ENCODE measurements around the gene MTHFSD. TPM values are rescaled to one million over a fixed set of nuclear protein-coding genes. Genes with fewer than 3 reads are reported as not detected.

Gene MTHFSD
- total RNA-seq, 1 experiment from 2014 or later, result 15.7 TPM

- TF ChIP-seq MYBL2 (CRISPR knock-in tag; IDR thresholded peaks at IDR 0.05) (0 out of 2 replicates have a peak, but pooled peaks have one; percentile 15), ATF2 (CRISPR knock-in tag; IDR thresholded peaks at IDR 0.05; ENCODE audit: borderline replicate concordance, low read depth) (no peak)
Measured at GRCh38 chr16:86575754-86576557, 20.9 kb upstream of the MTHFSD start (continued).

- Mint-ChIP-seq H3K9me3 (no peaks in the 10 kb centered on the region), H3K27ac (no peak overlapping the region), H3K36me3 (no peaks in the 10 kb centered on the region), H3K27me3 (ENCODE audit: low read depth) (peaks cover 98% of the 10 kb centered on the region), H3K4me1 (peaks cover 74% of the 10 kb centered on the region), H3K4me3 (peak overlapping the region; percentile 89)
- POLR2A ChIA-PET, result no interaction called here
- no peak for TF ChIP-seq ZNF416 (CRISPR knock-in tag; IDR thresholded peaks at IDR 0.05)
- TF ChIP-seq MXD4 (CRISPR knock-in tag; IDR thresholded peaks at IDR 0.05; ENCODE audit: borderline replicate concordance), result no peak
- TF ChIP-seq CREM (CRISPR knock-in tag; IDR thresholded peaks at IDR 0.05), result no peak
- TF ChIP-seq KAT7 (CRISPR knock-in tag; IDR thresholded peaks at IDR 0.05; ENCODE audit: borderline replicate concordance), result no peak
- TF ChIP-seq MYBL2 (CRISPR knock-in tag; IDR thresholded peaks at IDR 0.05), result no peak
- TF ChIP-seq ELF4 (CRISPR knock-in tag; IDR thresholded peaks at IDR 0.05; ENCODE audit: low read depth), result no peak
- no peak for TF ChIP-seq ZNF425 (CRISPR knock-in tag; conservative IDR thresholded peaks at IDR 0.05)
- no peak for TF ChIP-seq HMGXB4 (CRISPR knock-in tag; IDR thresholded peaks at IDR 0.05)
- TF ChIP-seq FOXP1 (CRISPR knock-in tag; IDR thresholded peaks at IDR 0.05; ENCODE audit: borderline replicate concordance), result no peak
- no peak for TF ChIP-seq SMAD3 (CRISPR knock-in tag; IDR thresholded peaks at IDR 0.05; ENCODE audit: borderline replicate concordance)
- no peak for TF ChIP-seq TP53 (CRISPR knock-in tag; IDR thresholded peaks at IDR 0.05)
- TF ChIP-seq ZNF532 (CRISPR knock-in tag; IDR thresholded peaks at IDR 0.05; ENCODE audit: borderline replicate concordance), result no peak
- ATAC-seq (no peak), DNase-seq (ENCODE audit: low spot score) (no peak)
- CTCF ChIA-PET, result interaction anchor here (0.9 to 2.3 kb wide), 8 partner anchors 11 to 487 kb away, joined by 3 to 22 read pairs (median 4); no protein-coding TSS in a partner anchor
Measured at GRCh38 chr16:86575095-86575685, 20.2 kb upstream of the MTHFSD start.

Measured in WTC11 (cell line).